ENCODE results near the gene NME4.

- TF ChIP-seq CTCF (conservative IDR thresholded peaks at IDR 0.05; ENCODE audit: low read depth, low read length) (no peak), EZH2 (IDR thresholded peaks at IDR 0.05; ENCODE audit: borderline replicate concordance, low read depth, low read length, poor library complexity, severe bottlenecking) (no peak)
Measured at GRCh38 chr16:392450-393030, 4.5 kb upstream of the NME4 start.

Measured in A673 (cell line).